Activated T-cell treated with anti-CD3 and anti-CD28 coated beads, Interleukin-2, amount 50 U/mL, for 4 hours (primary cell): ENCODE measurements around the gene PGM5. TPM values are rescaled to one million over a fixed set of nuclear protein-coding genes. Genes with fewer than 3 reads are reported as not detected.

Experiments used
- ATAC-seq, 2 donors: fragments of 200-7000 bp; cut with Tn5 transposase; one replicate each; pipeline ENCODE4 v1.10.0; 2021
- DNase-seq: peaks from one replicate; pipeline ENCODE4 v3.0.0-alpha.2; 2020
- H3K27me3 Mint-ChIP-seq: one replicate; pipeline ENCODE4 v1.8.0; 2021; ENCODE audit warnings: low read depth, mixed read lengths
- H3K36me3 Mint-ChIP-seq: one replicate; pipeline ENCODE4 v1.8.0; 2022; ENCODE audit warnings: mixed read lengths; ENCODE audit not compliant: insufficient read depth
- H3K4me1 Mint-ChIP-seq: one replicate; pipeline ENCODE4 v1.8.0; 2021; ENCODE audit warnings: low read depth, mixed read lengths
- H3K4me3 Mint-ChIP-seq: one replicate; pipeline ENCODE4 v1.8.0; 2021; ENCODE audit warnings: mild to moderate bottlenecking, moderate library complexity, mixed read lengths
- H3K9me3 Mint-ChIP-seq: one replicate; pipeline ENCODE4 v1.8.0; 2021; ENCODE audit warnings: mixed read lengths
- total RNA-seq, 3 donors: library from RNA; stranded (reverse); gene quantifications; one replicate each; pipeline ENCODE4 v1.2.1, GENCODE V29; 2021

Gene PGM5
- total RNA-seq, 3 donors from 2014 or later, result not detected

GRCh38 chr9:68437785-68438184, 81.4 kb downstream of the PGM5 start:
- Mint-ChIP-seq H3K27me3 (no peaks in the 10 kb centered on the region), H3K36me3 (no peaks in the 10 kb centered on the region), H3K4me3 (no peak overlapping the region), H3K4me1 (no peaks in the 10 kb centered on the region), H3K9me3 (peaks cover 13% of the 10 kb centered on the region)
- no peak for ATAC-seq
- no peak for DNase-seq

- peaks cover 2% of the 10 kb centered on the region for H3K27me3 Mint-ChIP-seq
- peaks cover 13% of the 10 kb centered on the region for H3K9me3 Mint-ChIP-seq
- H3K4me3 Mint-ChIP-seq, result no peak overlapping the region
- DNase-seq (no peak), ATAC-seq (no peak)
- no peaks in the 10 kb centered on the region for H3K4me1 Mint-ChIP-seq
- no peaks in the 10 kb centered on the region for H3K36me3 Mint-ChIP-seq
Measured at GRCh38 chr9:68443624-68444023, 87.2 kb downstream of the PGM5 start.

- Mint-ChIP-seq H3K4me3 (no peak overlapping the region), H3K4me1 (no peaks in the 10 kb centered on the region), H3K9me3 (peaks cover under 1% of the 10 kb centered on the region), H3K36me3 (no peaks in the 10 kb centered on the region), H3K27me3 (peaks cover 2% of the 10 kb centered on the region)
- no peak for DNase-seq
- ATAC-seq, result no peak
Measured at GRCh38 chr9:68446836-68447235, 90.4 kb downstream of the PGM5 start.

GRCh38 chr9:68447611-68448010, 91.2 kb downstream of the PGM5 start:
- Mint-ChIP-seq H3K36me3 (no peaks in the 10 kb centered on the region), H3K4me3 (no peak overlapping the region), H3K4me1 (no peaks in the 10 kb centered on the region), H3K9me3 (no peaks in the 10 kb centered on the region), H3K27me3 (peaks cover 2% of the 10 kb centered on the region)
- DNase-seq (no peak), ATAC-seq (no peak)

- no peaks in the 10 kb centered on the region for H3K4me1 Mint-ChIP-seq
- ATAC-seq (no peak), DNase-seq (no peak)
- H3K27me3 Mint-ChIP-seq, result no peaks in the 10 kb centered on the region
- no peak overlapping the region for H3K4me3 Mint-ChIP-seq
- no peaks in the 10 kb centered on the region for H3K36me3 Mint-ChIP-seq
- no peaks in the 10 kb centered on the region for H3K9me3 Mint-ChIP-seq
Measured at GRCh38 chr9:68454579-68455334, 98.3 kb downstream of the PGM5 start.

GRCh38 chr9:68455451-68455850, 99.0 kb downstream of the PGM5 start:
- H3K4me1 Mint-ChIP-seq, result no peaks in the 10 kb centered on the region
- ATAC-seq, result no peak

GRCh38 chr9:68457803-68458202, 101.4 kb downstream of the PGM5 start:
- H3K36me3 Mint-ChIP-seq, result no peaks in the 10 kb centered on the region
- H3K4me3 Mint-ChIP-seq, result no peak overlapping the region
- no peak for DNase-seq
- H3K27me3 Mint-ChIP-seq, result peaks cover 2% of the 10 kb centered on the region
- no peak for ATAC-seq
- no peaks in the 10 kb centered on the region for H3K9me3 Mint-ChIP-seq
- H3K4me1 Mint-ChIP-seq, result no peaks in the 10 kb centered on the region

More at GRCh38 chr9:68455451-68455850, 99.0 kb downstream of the PGM5 start:
- H3K27me3 Mint-ChIP-seq, result no peaks in the 10 kb centered on the region
- no peaks in the 10 kb centered on the region for H3K9me3 Mint-ChIP-seq
- DNase-seq, result no peak
- no peak overlapping the region for H3K4me3 Mint-ChIP-seq
- H3K36me3 Mint-ChIP-seq, result no peaks in the 10 kb centered on the region

- Mint-ChIP-seq H3K4me1 (no peaks in the 10 kb centered on the region), H3K9me3 (no peaks in the 10 kb centered on the region), H3K27me3 (peaks cover 2% of the 10 kb centered on the region), H3K4me3 (no peak overlapping the region), H3K36me3 (no peaks in the 10 kb centered on the region)
- ATAC-seq (no peak), DNase-seq (no peak)
Measured at GRCh38 chr9:68458918-68459317, 102.5 kb downstream of the PGM5 start.

GRCh38 chr9:68462105-68462775, 105.8 kb downstream of the PGM5 start:
- Mint-ChIP-seq H3K27me3 (peaks cover 2% of the 10 kb centered on the region), H3K36me3 (no peaks in the 10 kb centered on the region), H3K9me3 (no peaks in the 10 kb centered on the region), H3K4me1 (no peaks in the 10 kb centered on the region), H3K4me3 (no peak overlapping the region)
- DNase-seq (no peak), ATAC-seq (no peak)

GRCh38 chr9:68470067-68470466, 113.7 kb downstream of the PGM5 start:
- Mint-ChIP-seq H3K4me1 (no peaks in the 10 kb centered on the region), H3K36me3 (no peaks in the 10 kb centered on the region), H3K4me3 (no peak overlapping the region), H3K27me3 (peaks cover 8% of the 10 kb centered on the region), H3K9me3 (no peaks in the 10 kb centered on the region)
- ATAC-seq, result no peak
- no peak for DNase-seq

GRCh38 chr9:68470634-68471033, 114.2 kb downstream of the PGM5 start:
- Mint-ChIP-seq H3K4me3 (no peak overlapping the region), H3K9me3 (no peaks in the 10 kb centered on the region), H3K36me3 (no peaks in the 10 kb centered on the region), H3K27me3 (peaks cover 8% of the 10 kb centered on the region), H3K4me1 (no peaks in the 10 kb centered on the region)
- no peak for DNase-seq
- ATAC-seq, result no peak

GRCh38 chr9:68472119-68472518, 115.7 kb downstream of the PGM5 start:
- DNase-seq (no peak), ATAC-seq (no peak)
- Mint-ChIP-seq H3K36me3 (no peaks in the 10 kb centered on the region), H3K4me1 (no peaks in the 10 kb centered on the region), H3K27me3 (peaks cover 8% of the 10 kb centered on the region), H3K9me3 (no peaks in the 10 kb centered on the region), H3K4me3 (no peak overlapping the region)

- no peaks in the 10 kb centered on the region for H3K9me3 Mint-ChIP-seq
- no peak overlapping the region for H3K4me3 Mint-ChIP-seq
- ATAC-seq (no peak), DNase-seq (no peak)
- H3K27me3 Mint-ChIP-seq, result peaks cover 7% of the 10 kb centered on the region
- no peaks in the 10 kb centered on the region for H3K4me1 Mint-ChIP-seq
- no peaks in the 10 kb centered on the region for H3K36me3 Mint-ChIP-seq
Measured at GRCh38 chr9:68473790-68474189, 117.4 kb downstream of the PGM5 start.

GRCh38 chr9:68476422-68476821, 120.0 kb downstream of the PGM5 start:
- no peaks in the 10 kb centered on the region for H3K4me1 Mint-ChIP-seq
- no peak for ATAC-seq
- no peaks in the 10 kb centered on the region for H3K36me3 Mint-ChIP-seq
- H3K27me3 Mint-ChIP-seq, result peaks cover 2% of the 10 kb centered on the region
- DNase-seq, result no peak
- H3K9me3 Mint-ChIP-seq, result no peaks in the 10 kb centered on the region
- no peak overlapping the region for H3K4me3 Mint-ChIP-seq

- Mint-ChIP-seq H3K9me3 (no peaks in the 10 kb centered on the region), H3K27me3 (peaks cover under 1% of the 10 kb centered on the region), H3K4me1 (no peaks in the 10 kb centered on the region), H3K36me3 (no peaks in the 10 kb centered on the region), H3K4me3 (no peak overlapping the region)
- no peak for ATAC-seq
- DNase-seq, result no peak
Measured at GRCh38 chr9:68476847-68477246, 120.4 kb downstream of the PGM5 start.
